Activated CD4-positive, alpha-beta T cell treated with anti-CD3 and anti-CD28 coated beads for 24 hours (primary cell): ENCODE results near the gene FAM111A.
A peak's percentile ranks its signal among the peaks of the same experiment; 100 is the strongest.

Experiments used
- DNase-seq, 2 donors: peaks; one replicate each; pipeline ENCODE4 v3.0.0-alpha.2; 2020; ENCODE audit warnings: low read depth in 2 of 2

Gene FAM111A

DNA sequence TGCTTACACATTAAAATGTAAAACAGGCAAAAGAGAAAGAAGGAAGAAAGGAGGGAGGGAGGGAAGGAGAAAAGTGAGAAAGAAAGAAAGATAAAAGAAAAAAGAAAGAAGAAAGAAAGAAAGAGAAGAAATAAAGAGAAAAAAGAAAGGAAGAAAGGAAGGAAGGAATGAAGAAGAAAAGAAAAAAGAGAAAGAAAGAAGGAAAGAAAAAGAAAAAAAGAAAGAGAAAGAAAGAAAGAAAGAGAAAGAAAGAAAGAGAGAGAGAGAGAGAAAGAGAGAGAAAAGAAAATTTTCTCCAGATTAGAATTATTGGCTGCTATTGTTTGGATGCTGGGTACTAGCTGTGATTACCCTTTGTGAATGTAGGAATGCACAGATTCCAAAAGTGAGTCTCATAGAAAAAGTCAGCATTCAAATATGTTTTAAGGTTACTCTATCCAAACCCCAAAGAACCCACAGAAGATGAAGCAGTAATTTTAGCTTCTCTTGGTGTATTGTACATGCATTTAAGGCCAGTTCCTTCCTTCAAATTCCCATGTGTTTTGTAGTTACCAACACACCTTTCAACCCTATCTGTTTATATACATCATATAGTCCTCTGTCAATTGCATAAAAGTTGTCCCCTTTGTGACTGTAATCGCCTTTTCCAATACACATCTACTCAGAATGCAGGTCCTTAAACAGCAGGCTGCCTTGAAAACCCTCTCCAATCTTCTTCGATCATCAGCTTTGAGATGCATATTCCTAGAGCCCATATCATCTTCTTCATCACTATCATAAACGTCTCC, 789 bp upstream of the FAM111A start:
- no peak for DNase-seq

GRCh38 chr11:59144096-59144495, 1.4 kb downstream of the FAM111A start:
- DNase-seq = no peak

- peak; percentile 50 to 62 for DNase-seq
Measured at GRCh38 chr11:59144579-59145345, 2.1 kb downstream of the FAM111A start.

- DNase-seq = no peak
Measured at GRCh38 chr11:59145534-59145933, 2.9 kb downstream of the FAM111A start.

GRCh38 chr11:59151761-59152160, 9.1 kb downstream of the FAM111A start:
- DNase-seq = no peak

DNA sequence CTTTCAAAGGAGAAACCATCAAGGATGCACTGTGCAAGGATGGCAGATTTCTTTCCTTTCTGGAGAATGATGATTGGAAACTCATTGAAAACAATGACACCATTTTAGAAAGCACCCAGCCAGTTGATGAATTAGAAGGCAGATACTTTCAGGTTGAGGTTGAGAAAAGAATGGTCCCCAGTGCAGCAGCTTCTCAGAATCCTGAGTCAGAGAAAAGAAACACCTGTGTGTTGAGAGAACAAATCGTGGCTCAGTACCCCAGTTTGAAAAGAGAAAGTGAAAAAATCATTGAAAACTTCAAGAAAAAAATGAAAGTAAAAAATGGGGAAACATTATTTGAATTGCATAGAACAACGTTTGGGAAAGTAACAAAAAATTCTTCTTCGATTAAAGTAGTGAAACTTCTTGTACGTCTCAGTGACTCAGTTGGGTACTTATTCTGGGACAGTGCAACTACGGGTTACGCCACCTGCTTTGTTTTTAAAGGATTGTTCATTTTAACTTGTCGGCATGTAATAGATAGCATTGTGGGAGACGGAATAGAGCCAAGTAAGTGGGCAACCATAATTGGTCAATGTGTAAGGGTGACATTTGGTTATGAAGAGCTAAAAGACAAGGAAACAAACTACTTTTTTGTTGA, 9.8 kb downstream of the FAM111A start:
- no peak for DNase-seq

DNA sequence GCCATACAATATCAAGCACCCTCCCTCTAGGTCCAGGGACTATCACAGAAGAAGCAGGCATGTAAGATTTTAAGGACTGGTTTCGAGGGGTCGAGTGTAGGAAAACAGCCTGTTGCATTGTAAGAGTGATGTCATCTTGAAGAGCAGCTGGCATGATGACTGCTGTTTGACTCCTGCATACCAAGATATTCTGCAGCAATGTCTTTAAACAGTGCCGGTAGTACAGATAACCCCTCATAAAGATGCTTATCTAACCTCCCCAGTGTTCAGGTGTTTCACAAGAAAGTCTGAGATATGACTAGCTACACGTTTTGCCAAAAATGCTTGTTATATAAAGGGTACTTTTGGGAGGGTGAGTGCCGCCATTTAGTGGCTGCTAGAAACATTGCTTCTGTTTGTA, 12.0 kb downstream of the FAM111A start:
- DNase-seq = no peak

DNA sequence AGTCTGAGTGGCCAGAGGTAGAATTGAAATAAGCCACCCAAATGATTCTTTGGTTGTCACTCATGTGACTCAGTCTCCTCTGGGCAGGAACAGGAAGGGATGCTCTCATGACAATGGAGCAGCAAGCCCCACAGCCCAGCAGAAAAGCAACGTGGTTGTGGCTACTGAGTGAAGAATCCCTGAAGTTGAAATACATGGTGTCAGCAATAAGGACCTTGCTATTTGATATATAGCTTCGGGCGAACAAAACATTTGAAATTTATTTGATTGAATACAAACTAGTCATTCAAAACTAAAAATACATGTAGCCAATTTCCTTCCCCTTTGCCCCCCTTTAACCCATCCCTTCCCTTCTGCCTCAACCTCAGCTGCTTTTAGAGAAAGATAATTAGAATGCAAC, 14.8 kb downstream of the FAM111A start:
- DNase-seq = no peak

GRCh38 chr11:59158206-59159068, 15.8 kb downstream of the FAM111A start:
- peak in 1 of 2 donors; percentile 43 for DNase-seq

DNA sequence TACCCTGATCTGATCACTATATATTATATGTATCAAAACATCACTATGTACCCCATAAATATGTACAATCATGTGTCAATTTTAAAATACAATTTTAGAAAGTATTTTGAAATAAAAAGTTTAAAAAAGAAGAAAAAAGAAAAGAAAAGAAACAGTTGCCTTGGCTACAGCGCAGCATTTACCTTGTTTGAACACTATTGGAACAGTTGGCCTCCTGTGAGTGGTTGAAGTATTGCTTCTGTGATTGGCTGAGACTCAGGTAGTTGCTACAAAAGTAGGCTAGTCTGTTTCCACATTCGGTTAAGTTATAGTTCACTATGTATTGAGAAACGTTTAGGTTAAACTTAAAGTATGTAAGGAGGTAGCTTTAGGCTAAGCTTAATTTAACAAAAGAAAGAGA, 21.4 kb downstream of the FAM111A start:
- DNase-seq = no peak

- DNase-seq = peak; percentile 86 to 87
Measured at GRCh38 chr11:59171508-59172322, 29.1 kb downstream of the FAM111A start, which contains the start of gene DTX4. DTX4 (plus strand) TSS chr11:59172132; CDS start chr11:59172596, 464 bp downstream.

DNA sequence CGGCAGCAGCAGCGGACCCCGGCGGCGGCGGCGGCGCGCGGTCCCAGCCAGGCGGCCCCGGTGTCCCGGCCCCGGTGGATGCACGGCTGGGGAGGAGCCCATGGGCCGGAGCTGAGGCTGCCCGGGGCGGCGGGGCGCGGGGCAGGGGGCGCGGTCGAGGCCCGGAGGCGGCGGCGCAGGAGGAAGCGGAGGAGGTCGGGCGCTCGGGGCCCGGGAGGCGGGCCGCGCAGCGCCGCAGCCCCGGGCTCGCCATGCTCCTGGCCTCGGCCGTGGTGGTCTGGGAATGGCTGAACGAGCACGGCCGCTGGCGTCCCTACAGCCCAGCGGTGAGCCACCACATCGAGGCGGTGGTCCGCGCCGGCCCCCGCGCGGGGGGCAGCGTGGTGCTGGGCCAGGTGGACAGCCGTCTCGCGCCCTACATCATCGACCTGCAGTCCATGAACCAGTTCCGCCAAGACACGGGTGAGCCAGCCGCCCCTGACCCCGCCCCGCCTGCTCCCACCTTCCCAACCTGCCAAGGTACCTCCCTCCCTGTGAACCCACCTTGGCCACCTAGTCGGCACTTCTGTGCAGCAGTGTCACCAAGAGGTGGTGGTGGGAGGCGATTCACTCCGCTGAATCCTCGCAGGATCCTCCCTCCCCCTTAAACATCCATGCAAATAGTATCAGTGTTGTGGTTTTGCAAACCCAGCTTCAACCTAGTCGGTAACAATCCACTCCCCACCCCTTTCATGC, 29.9 kb downstream of the FAM111A start:
- DNase-seq = peak in 1 of 2 donors; percentile 6

DNA sequence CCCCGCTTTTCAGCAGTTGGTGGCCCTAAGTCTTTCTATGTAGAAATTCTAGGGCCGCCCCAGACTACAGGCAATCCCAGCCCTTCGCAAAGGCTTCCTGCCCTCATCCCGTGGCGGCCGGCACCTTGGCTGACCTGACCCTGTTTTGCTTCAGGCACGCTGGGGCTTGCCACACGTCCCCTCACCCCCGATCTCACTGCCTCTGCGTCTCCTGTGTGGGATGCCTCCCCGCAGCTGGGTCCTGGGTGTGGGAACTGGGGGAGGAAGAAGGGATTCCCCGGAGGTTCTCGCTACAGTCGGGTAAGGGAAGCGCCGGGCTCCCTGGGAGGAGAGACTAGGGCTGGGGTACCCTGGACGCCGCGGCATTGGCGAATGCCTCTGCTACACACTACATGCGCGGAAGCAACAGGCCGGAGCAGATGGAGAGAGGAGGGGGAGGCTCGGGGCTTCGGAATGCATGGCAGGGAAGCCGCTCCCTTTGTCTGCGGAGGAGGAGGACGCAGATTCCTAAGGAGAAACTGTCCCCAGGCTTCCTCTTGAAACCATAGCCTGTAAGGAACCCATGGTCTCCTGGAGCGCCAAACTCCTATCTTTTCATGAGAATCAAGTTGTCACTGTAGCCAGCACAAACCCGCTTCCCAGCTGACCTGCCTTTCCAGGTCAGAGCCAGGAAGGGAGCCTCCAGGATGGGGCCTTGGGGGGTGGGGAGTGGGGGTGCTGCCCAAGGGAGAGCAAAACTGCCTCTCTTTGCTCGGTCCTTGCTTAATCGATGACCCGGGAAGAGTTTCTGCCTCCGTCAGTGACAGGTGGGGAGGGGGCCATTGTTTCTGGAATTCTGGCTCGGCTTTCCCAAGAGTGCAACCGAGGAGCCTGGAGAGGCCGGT, 30.7 kb downstream of the FAM111A start:
- DNase-seq = no peak

- no peak for DNase-seq
Measured at GRCh38 chr11:59173964-59174663, 31.5 kb downstream of the FAM111A start.

DNA sequence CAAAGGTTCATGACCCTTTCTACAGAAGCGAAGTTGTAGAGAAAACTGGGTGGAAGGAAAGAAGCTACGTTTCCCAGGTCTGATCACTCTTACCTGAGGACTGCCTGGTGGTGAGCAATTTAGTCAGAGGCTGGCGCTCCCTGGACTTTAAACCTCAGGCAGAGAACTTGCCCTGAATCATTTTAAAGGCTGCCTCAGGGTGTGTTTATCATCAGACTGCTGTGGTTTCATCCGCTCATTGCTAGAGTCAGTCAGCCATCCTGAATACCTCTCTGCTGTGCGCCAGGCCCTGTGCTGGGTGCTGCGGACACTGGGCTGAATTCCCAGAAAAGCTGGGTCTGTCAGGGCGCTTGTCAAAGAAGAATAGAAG, 32.0 kb downstream of the FAM111A start:
- DNase-seq = no peak

- no peak for DNase-seq
Measured at GRCh38 chr11:59175091-59175501, 32.4 kb downstream of the FAM111A start.

DNA sequence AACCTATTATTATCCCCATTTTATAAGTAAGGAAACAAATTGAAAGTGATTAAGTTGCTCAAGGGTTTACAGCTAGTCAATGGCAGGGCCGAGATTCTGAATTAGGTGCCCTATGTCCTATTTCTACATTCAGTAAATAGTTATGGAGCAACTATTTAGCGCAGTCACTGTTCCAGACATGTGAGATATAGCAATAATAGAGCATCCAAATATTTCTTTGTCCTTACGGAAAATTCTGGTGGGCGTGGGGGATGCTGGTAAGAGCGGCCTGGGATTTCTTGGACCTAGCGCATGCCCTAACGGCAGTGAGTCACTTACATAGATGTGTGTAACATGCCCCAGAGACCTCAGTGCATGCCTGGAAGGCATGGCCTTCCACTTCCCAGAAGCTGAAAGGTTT, 33.7 kb downstream of the FAM111A start:
- no peak for DNase-seq

- no peak for DNase-seq
Measured at GRCh38 chr11:59178402-59178801, 35.7 kb downstream of the FAM111A start.
